Non-pigmented ciliary epithelial cell (primary cell): Measurements from ENCODE around the gene RHCG.

ENCODE experiments used
- DNase-seq: peaks from one replicate; pipeline ENCODE4 v3.0.0-alpha.2; 2010; ENCODE audit warnings: low read depth

Gene RHCG

GRCh38 chr15:89444241-89445225 is 51.9 kb downstream of the RHCG start:
- DNase-seq = no peak

- no peak for DNase-seq
Observed at GRCh38 chr15:89443581-89443980, 52.8 kb downstream of the RHCG start.

- DNase-seq = no peak
Observed at GRCh38 chr15:89442671-89443307, 53.6 kb downstream of the RHCG start.

GRCh38 chr15:89442155-89442554 is 54.2 kb downstream of the RHCG start:
- no peak for DNase-seq

GRCh38 chr15:89441295-89441812 is 55.0 kb downstream of the RHCG start:
- DNase-seq = no peak

GRCh38 chr15:89439764-89440163 is 56.6 kb downstream of the RHCG start:
- no peak for DNase-seq

- DNase-seq = no peak
Observed at GRCh38 chr15:89436560-89437311, 59.6 kb downstream of the RHCG start.

GRCh38 chr15:89435362-89435761 is 61.0 kb downstream of the RHCG start:
- no peak for DNase-seq

- DNase-seq = no peak
Observed at GRCh38 chr15:89433686-89434085, 62.7 kb downstream of the RHCG start.

GRCh38 chr15:89430530-89431341 is 65.6 kb downstream of the RHCG start:
- DNase-seq = peak; percentile 6

- no peak for DNase-seq
Observed at GRCh38 chr15:89429986-89430385, 66.4 kb downstream of the RHCG start.

GRCh38 chr15:89429023-89429422 is 67.4 kb downstream of the RHCG start:
- no peak for DNase-seq

- no peak for DNase-seq
Observed at GRCh38 chr15:89428246-89428645, 68.1 kb downstream of the RHCG start.

- DNase-seq = no peak
Observed at GRCh38 chr15:89426500-89426899, 69.9 kb downstream of the RHCG start.

- DNase-seq = no peak
Observed at GRCh38 chr15:89423981-89424380, 72.4 kb downstream of the RHCG start.
